Transverse colon (tissue), 4 donors: ENCODE results near the gene MRPL27. TPM values are rescaled to one million over a fixed set of nuclear protein-coding genes. Genes with fewer than 3 reads are reported as not detected.

Experiments used
- DNase-seq: peaks from one replicate; pipeline ENCODE4 v3.0.0-alpha.2; 2019
- H3K27ac ChIP-seq, 4 donors: fragments of 200-600 bp; sonication (generic); 2 replicates each; pipeline ENCODE4 v1.5.1; 2016 to 2018; ENCODE audit warnings: inconsistent platforms in 4 of 4
- H3K27me3 ChIP-seq: fragments of 200-600 bp; sonication (generic); 2 replicates; pipeline ENCODE4 v1.5.1; 2017; ENCODE audit warnings: inconsistent platforms
- H3K36me3 ChIP-seq, 4 donors: fragments of 200-600 bp; sonication (generic); 2 replicates each; pipeline ENCODE4 v1.5.1; 2017 to 2019; ENCODE audit warnings: inconsistent platforms in 4 of 4
- H3K4me1 ChIP-seq, 4 donors: fragments of 200-600 bp; sonication (generic); 2 replicates each; pipeline ENCODE4 v1.5.1; 2017 to 2020; ENCODE audit warnings: inconsistent platforms in 4 of 4
- H3K4me3 ChIP-seq, 4 donors: fragments of 200-600 bp; sonication (generic); 1 replicate in 1 of 4; 2 replicates in 3 of 4; pipeline versions ENCODE4 v1.5.1 to v1.6.1; 2017 to 2019; ENCODE audit warnings: inconsistent platforms in 4 of 4
- H3K9me3 ChIP-seq, 2 donors: fragments of 200-600 bp; sonication (generic); 2 replicates each; pipeline ENCODE4 v1.5.1; 2017 to 2019; ENCODE audit warnings: inconsistent platforms in 2 of 2
- EP300 ChIP-seq: sonication (generic); formaldehyde crosslinking; IDR thresholded peaks from one replicate; pipeline ENCODE4 v1.6.1; 2017; ENCODE audit warnings: antibody characterized with exemption, low read depth
- POLR2A ChIP-seq: fragments of 450-650 bp; IDR thresholded peaks from one replicate; pipeline ENCODE4 v1.6.1; 2016; ENCODE audit warnings: antibody characterized with exemption, mild to moderate bottlenecking, moderate library complexity
- POLR2AphosphoS5 ChIP-seq, 3 donors: sonication (generic); formaldehyde crosslinking; IDR thresholded peaks; one replicate each; pipeline ENCODE4 v1.6.1; 2016; ENCODE audit warnings: antibody characterized with exemption in 3 of 3
- WGBS, 2 donors: methylation state at CpG; one replicate each; pipeline ENCODE4 v1.1.5; 2018; ENCODE audit warnings: low coverage in 1 of 2; 5-methylcytosine and 5-hydroxymethylcytosine counted together
- in situ Hi-C, 4 donors: fragments of 200-750 bp; cut with MboI; loops; one replicate each; pipeline versions ENCODE4 v1.15.0 to v1.15.1; 2017; ENCODE audit warnings: low sequenced_read_pairs in 3 of 4, low pct_ligation_motif_present in 1 of 4, low pct_unique_long_range_greater_than_20kb in 1 of 4
- intact Hi-C: fragments of 100-400 bp; cut with DNase I; formaldehyde crosslinking; loops from one replicate; pipeline ENCODE4 v1.15.1; 2023; ENCODE audit warnings: low total_unique reads
- total RNA-seq, 4 donors: library from RNA; depleted of rRNA; stranded (reverse); fragments of >200 nt; gene quantifications; one replicate each; pipeline ENCODE4 v1.1.0, GENCODE V29; 2016
- TF ChIP-seq, protein P1 (sequence below), 5 experiments: fragments of 200-600 bp in 3 of 5; fragments of 450-650 bp in 2 of 5; sonication (generic) in 3 of 5; IDR thresholded peaks; 1 replicate in 2 of 5; 2 replicates in 3 of 5; pipeline ENCODE4 v1.5.1; 2016 to 2017; ENCODE audit warnings: antibody characterized with exemption in 5 of 5, inconsistent platforms in 3 of 5, mild to moderate bottlenecking in 2 of 5, moderate library complexity in 1 of 5

MRPL27 gene
- total RNA-seq, 4 donors from 2014 or later, result 4.9 to 97.5 (median 46.9) TPM

GRCh38 chr17:50353600-50354195 is 19.3 kb downstream of the MRPL27 start:
- no peak overlapping the region for H3K4me3 ChIP-seq
- TF ChIP-seq, protein P1, sequence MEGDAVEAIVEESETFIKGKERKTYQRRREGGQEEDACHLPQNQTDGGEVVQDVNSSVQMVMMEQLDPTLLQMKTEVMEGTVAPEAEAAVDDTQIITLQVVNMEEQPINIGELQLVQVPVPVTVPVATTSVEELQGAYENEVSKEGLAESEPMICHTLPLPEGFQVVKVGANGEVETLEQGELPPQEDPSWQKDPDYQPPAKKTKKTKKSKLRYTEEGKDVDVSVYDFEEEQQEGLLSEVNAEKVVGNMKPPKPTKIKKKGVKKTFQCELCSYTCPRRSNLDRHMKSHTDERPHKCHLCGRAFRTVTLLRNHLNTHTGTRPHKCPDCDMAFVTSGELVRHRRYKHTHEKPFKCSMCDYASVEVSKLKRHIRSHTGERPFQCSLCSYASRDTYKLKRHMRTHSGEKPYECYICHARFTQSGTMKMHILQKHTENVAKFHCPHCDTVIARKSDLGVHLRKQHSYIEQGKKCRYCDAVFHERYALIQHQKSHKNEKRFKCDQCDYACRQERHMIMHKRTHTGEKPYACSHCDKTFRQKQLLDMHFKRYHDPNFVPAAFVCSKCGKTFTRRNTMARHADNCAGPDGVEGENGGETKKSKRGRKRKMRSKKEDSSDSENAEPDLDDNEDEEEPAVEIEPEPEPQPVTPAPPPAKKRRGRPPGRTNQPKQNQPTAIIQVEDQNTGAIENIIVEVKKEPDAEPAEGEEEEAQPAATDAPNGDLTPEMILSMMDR (IDR thresholded peaks at IDR 0.05), result no peak
- TF ChIP-seq EP300 (no peak), POLR2A (no peak), POLR2AphosphoS5 (IDR thresholded peaks at IDR 0.05) (no peak)
- 93% methylated on average over 22 of the region's 27 CpGs; no CpG with 5 or more reads in 1 of the 2 donors for WGBS, 2 donors
- H3K27ac ChIP-seq, result no peak overlapping the region
- no peak for DNase-seq
- in situ Hi-C loops (no loop called here), intact Hi-C loops (no loop called here)
- H3K4me1 ChIP-seq, result no peaks in the 10 kb centered on the region
- no peaks in the 10 kb centered on the region for H3K27me3 ChIP-seq
- H3K36me3 ChIP-seq, result peaks cover 0 to 23% (median 11%) of the 10 kb centered on the region in 4 donors
- no peaks in the 10 kb centered on the region for H3K9me3 ChIP-seq

DNA sequence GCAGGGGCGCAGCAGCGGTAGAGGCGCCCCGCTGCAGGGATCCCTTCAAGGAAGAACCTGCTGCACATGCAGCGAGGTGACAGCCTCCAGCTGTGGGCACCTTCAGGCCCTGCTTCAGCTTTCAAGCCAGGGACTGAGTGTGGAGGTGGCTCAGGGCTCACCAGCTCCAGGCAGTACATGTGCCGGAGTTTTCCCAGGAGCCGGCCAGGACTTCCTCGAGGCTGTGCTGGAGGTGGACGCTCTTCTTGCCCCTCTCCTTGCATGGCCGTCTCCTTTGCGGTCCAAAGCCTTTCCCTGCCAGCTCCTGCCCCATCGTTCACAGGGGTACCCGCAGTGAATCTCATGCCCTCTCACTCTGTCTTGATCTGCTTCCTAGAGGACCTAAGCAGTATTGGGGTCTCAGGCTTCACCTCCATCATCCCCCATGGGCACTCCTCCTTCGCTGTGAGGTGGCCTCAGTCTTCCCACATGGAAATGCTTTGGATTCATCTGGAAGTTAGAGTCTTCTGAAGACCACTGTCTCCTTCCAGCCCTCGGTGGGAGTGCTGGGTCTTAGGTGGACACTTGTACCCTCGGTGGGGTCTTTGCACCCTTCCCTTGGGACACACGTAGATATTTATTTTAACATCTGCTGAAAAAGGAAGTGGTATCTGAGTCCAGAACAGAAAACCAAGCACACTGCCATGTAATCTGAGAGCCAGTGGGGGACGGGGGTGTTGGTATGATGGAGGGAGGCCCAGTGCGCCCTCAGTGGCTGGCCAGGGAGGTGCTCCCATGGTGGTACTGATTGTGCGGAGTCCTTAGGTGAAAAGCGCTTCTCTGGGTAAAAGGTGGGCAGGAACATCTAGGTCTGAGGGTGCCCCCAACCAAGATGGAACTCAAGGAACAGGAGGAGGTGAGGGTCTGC is 20.0 kb downstream of the MRPL27 start:
- Histone ChIP-seq H3K4me3 (no peak overlapping the region), H3K27ac (no peak overlapping the region), H3K9me3 (no peaks in the 10 kb centered on the region), H3K27me3 (no peaks in the 10 kb centered on the region), H3K36me3 (peaks cover 0 to 22% (median 9%) of the 10 kb centered on the region in 4 donors), H3K4me1 (peaks cover 0 to 7% (median 4%) of the 10 kb centered on the region in 4 donors)
- in situ Hi-C loops (no loop called here), intact Hi-C loops (no loop called here)
- TF ChIP-seq, protein P1 (IDR thresholded peaks at IDR 0.05), result no peak
- TF ChIP-seq EP300, result no peak
- TF ChIP-seq POLR2AphosphoS5 (IDR thresholded peaks at IDR 0.05), result no peak
- no peak for TF ChIP-seq POLR2A
- 86 to 94% methylated on average over 17 to 21 of the region's 21 CpGs for WGBS, 2 donors
- DNase-seq, result no peak

GRCh38 chr17:50352072-50352692 is 20.8 kb downstream of the MRPL27 start:
- H3K27me3 ChIP-seq, result no peaks in the 10 kb centered on the region
- TF ChIP-seq POLR2AphosphoS5 (IDR thresholded peaks at IDR 0.05) (no peak), EP300 (no peak), POLR2A (no peak)
- TF ChIP-seq, protein P1 (IDR thresholded peaks at IDR 0.05), result no peak
- 80% methylated on average over 1 to 6 of the region's 6 CpGs for WGBS, 2 donors
- H3K27ac ChIP-seq, result no peak overlapping the region
- H3K4me1 ChIP-seq, result peaks cover 4 to 14% (median 11%) of the 10 kb centered on the region in 4 donors
- no peak for DNase-seq
- intact Hi-C loops, result no loop called here
- no peak overlapping the region for H3K4me3 ChIP-seq
- peaks cover 0 to 20% (median 9%) of the 10 kb centered on the region in 4 donors for H3K36me3 ChIP-seq
- H3K9me3 ChIP-seq, result no peaks in the 10 kb centered on the region
- in situ Hi-C loops, result no loop called here

GRCh38 chr17:50350733-50351132 is 22.3 kb downstream of the MRPL27 start:
- in situ Hi-C loops, result no loop called here
- TF ChIP-seq POLR2AphosphoS5 (IDR thresholded peaks at IDR 0.05) (no peak), POLR2A (no peak), EP300 (no peak)
- TF ChIP-seq, protein P1 (IDR thresholded peaks at IDR 0.05), result no peak
- no peak overlapping the region for H3K4me3 ChIP-seq
- H3K27ac ChIP-seq, result no peak overlapping the region
- peaks cover 0 to 7% (median 3%) of the 10 kb centered on the region in 4 donors for H3K36me3 ChIP-seq
- H3K27me3 ChIP-seq, result no peaks in the 10 kb centered on the region
- peaks cover 4 to 19% (median 16%) of the 10 kb centered on the region in 4 donors for H3K4me1 ChIP-seq
- 83 to 89% methylated on average over 2 of the region's 2 CpGs for WGBS, 2 donors
- intact Hi-C loops, result no loop called here
- DNase-seq, result no peak
- H3K9me3 ChIP-seq, result no peaks in the 10 kb centered on the region
